ENCODE measurements around the gene SDR39U1. TPM values are rescaled to one million over a fixed set of nuclear protein-coding genes. Genes with fewer than 3 reads are reported as not detected.
"Not testable (repeated sequence)": the region's sequence is repeated elsewhere in the genome, so short reads cannot be mapped to it uniquely, and the experiment has no call there.

Gene SDR39U1, protein sequence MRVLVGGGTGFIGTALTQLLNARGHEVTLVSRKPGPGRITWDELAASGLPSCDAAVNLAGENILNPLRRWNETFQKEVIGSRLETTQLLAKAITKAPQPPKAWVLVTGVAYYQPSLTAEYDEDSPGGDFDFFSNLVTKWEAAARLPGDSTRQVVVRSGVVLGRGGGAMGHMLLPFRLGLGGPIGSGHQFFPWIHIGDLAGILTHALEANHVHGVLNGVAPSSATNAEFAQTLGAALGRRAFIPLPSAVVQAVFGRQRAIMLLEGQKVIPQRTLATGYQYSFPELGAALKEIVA
- total RNA-seq, result 34.6 to 52.9 TPM (median 35.3 TPM) in 3 replicates
- long read RNA-seq, transcript SDR39U1-203 (5 exons, 1,507 nt), result minor isoform, 6 of 48 reads
- long read RNA-seq, transcript SDR39U1-209 (4 exons, 1,203 nt), result major isoform, 9 of 48 reads
- long read RNA-seq, transcript SDR39U1-201 (6 exons, 1,233 nt), result major isoform, 9 of 48 reads
- long read RNA-seq, partial matches to known transcripts, result 8 of 48 reads
- long read RNA-seq, other reads (novel, unspliced or antisense), result 7 of 48 reads

DNA sequence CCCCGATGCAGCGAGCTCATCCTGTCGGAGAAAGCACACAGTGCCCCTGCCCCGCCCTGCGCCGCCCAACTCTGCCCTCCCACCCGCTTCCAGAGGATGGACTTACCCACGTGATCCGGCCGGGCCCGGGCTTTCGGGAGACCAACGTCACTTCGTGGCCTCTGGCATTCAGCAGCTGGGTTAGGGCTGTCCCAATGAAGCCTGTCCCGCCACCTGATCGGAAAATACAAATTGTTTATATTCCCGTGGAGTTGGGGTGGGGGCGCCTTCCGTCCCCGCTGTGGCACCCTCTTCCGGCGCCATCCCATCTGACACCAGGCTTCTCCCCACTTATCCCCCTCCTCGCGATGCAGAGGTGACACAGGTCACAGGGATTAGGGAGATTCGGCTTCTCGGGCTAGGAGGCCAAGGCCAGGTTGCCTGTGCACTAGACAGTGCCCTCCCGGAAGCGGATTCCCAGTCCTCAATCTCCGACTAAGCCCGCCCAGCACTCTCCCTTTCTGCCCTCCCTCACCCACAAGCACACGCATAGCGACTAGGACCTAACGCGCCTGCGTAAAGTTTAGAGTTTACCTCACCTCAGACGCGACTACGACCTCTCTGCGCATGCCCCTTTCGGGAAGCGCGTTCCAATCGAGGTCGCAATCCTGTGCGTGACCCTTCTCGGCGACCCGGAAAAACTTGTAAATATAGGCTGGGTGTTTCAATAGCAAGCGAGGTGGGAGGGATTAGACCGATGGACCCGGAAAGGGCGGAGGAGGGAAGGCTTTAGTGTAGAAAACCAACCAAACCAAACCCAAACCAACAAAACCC is at the start of gene SDR39U1:
SDR39U1 (minus strand) TSS at position 537 of the 813 bp plus-strand sequence; CDS start at position 530, 7 bp downstream.
- Mint-ChIP-seq H3K4me1 (ENCODE audit: low read depth) (peaks cover 29% of the 10 kb centered on the region), H3K36me3 (ENCODE audit: low read depth) (peaks cover 6% of the 10 kb centered on the region), H3K27ac (ENCODE audit: unreplicated experiment) (peak within 1 kb of the TSS; percentile 98), H3K9me3 (ENCODE audit: low read depth) (no peaks in the 10 kb centered on the region), H3K4me3 (ENCODE audit: unreplicated experiment) (peak within 1 kb of the TSS; percentile 88), H3K27me3 (ENCODE audit: low read depth) (no peaks in the 10 kb centered on the region)
- TF ChIP-seq CTCF (IDR thresholded peaks at IDR 0.05), result peak; percentile 39
- peak; percentile 98 for DNase-seq (ENCODE audit: low spot score)

DNA sequence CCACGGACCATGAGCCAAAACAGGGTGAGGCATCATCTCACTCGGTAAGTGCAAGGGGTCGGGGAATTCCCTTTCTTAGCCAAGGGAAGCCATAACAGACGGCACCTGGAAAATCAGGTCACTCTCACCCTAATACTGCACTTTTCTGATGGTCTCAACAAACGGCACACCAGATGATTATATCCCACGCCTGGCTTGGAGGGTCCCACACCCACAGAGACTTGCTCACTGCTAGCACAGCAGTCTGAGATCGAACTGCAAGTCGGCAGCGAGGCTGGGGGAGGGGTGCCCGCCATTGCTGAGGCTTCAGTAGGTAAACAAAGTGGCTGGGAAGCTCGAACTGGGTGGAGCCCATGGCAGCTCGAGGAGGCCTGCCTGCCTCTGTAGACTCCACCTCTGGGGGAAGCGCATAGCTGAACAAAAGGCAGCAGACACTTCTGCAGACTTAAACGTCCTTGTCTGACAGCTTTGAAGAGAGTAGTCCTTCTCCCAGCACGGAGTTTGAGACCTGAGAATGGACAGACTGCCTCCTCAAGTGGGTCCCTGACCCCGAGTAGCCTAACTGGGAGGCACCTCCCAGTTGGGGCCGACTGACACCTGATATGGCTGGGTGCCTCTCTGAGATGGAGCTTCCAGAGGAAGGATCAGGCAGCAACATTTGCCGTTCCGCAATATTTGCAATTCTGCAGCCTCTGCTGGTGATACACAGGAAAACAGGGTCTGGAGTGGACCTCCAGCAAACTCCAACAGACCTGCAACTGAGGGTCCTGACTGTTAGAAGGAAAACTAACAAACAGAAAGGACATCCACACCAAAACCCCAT is 49.2 kb upstream of the SDR39U1 start:
- not testable (repeated sequence) for H3K4me3 Mint-ChIP-seq (ENCODE audit: unreplicated experiment); H3K27ac Mint-ChIP-seq (ENCODE audit: unreplicated experiment); H3K27me3 Mint-ChIP-seq (ENCODE audit: low read depth); DNase-seq (ENCODE audit: low spot score); H3K36me3 Mint-ChIP-seq (ENCODE audit: low read depth); H3K4me1 Mint-ChIP-seq (ENCODE audit: low read depth)
- peaks cover 25% of the 10 kb centered on the region for H3K9me3 Mint-ChIP-seq (ENCODE audit: low read depth)

GRCh38 chr14:24483604-24484252 is 41.2 kb upstream of the SDR39U1 start:
- H3K27ac Mint-ChIP-seq (ENCODE audit: unreplicated experiment), result no peak overlapping the region
- no peaks in the 10 kb centered on the region for H3K27me3 Mint-ChIP-seq (ENCODE audit: low read depth)
- peaks cover 2% of the 10 kb centered on the region for H3K9me3 Mint-ChIP-seq (ENCODE audit: low read depth)
- H3K4me1 Mint-ChIP-seq (ENCODE audit: low read depth), result no peaks in the 10 kb centered on the region
- no peaks in the 10 kb centered on the region for H3K36me3 Mint-ChIP-seq (ENCODE audit: low read depth)
- no peak overlapping the region for H3K4me3 Mint-ChIP-seq (ENCODE audit: unreplicated experiment)
- DNase-seq (ENCODE audit: low spot score), result no peak
- no peak for TF ChIP-seq CTCF (IDR thresholded peaks at IDR 0.05)

DNA sequence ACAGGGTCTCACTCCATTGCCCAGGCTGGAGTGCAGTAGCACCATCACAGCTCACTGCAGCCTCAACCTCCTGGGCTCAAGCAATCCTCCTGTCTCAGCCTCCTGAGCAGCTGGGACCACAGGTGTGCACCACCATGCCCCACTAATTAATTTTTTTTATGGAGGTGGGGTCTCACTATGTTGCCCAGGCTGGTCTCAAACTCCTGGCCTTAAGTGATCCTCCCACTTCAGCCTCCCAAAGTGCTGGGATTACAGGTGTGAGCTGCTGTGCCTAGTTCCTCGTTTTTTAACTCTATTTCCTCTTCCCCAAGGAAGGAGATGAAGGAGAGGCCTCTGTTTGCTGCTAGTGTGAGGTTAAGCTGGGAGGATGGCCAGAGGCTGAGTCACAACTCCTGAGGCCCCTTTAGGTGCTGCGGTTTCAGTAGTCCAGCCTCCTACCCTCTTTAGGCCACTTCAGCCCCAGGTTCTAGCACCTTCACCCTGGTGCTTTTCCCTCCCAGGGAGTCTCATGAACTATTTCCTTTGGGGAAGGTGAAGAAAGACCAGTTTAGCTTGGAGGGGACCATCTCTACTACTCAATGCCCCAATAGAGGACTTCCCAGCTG is 40.2 kb upstream of the SDR39U1 start:
- not testable (repeated sequence) for H3K27ac Mint-ChIP-seq (ENCODE audit: unreplicated experiment); DNase-seq (ENCODE audit: low spot score); H3K4me1 Mint-ChIP-seq (ENCODE audit: low read depth); H3K27me3 Mint-ChIP-seq (ENCODE audit: low read depth); H3K36me3 Mint-ChIP-seq (ENCODE audit: low read depth); H3K4me3 Mint-ChIP-seq (ENCODE audit: unreplicated experiment); H3K9me3 Mint-ChIP-seq (ENCODE audit: low read depth)

DNA sequence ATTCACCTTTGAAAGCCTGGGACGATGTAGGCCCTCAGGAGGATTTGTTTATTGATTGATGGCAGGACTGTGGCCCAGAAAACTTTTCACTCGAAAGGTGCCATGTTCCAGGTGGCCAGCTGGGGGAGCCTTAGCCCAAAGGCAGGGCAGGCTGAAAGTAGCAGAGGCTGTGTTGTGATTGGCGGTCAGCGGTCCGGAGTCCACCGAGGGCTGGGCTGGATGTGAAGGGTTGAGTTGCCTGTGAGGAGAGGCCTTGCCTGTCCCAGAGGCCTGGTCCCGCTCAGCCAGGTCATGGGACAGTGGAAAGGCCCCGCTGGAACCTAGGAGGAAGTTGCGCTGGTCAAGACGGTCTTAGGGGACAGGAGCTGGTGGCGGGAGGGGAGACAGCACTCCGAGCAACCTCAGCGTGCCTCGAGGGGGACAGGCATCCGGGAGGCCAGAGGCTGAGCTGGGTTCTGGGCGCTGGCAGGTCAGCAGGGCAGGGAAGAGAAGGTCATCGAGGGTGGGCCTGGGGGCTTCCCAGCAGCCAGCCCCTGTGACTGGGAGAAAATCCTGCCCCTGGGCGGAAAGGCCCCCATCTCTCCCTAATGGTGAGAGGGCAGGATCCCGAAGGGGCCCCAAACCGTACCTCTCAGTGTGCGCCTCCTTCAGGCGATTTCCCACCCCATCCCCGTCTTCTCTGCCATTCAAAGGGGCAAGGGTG is 39.2 kb upstream of the SDR39U1 start:
- Mint-ChIP-seq H3K4me3 (ENCODE audit: unreplicated experiment) (no peak overlapping the region), H3K27me3 (ENCODE audit: low read depth) (no peaks in the 10 kb centered on the region), H3K9me3 (ENCODE audit: low read depth) (peaks cover 2% of the 10 kb centered on the region), H3K4me1 (ENCODE audit: low read depth) (no peaks in the 10 kb centered on the region), H3K36me3 (ENCODE audit: low read depth) (peaks cover 5% of the 10 kb centered on the region), H3K27ac (ENCODE audit: unreplicated experiment) (no peak overlapping the region)
- no peak for DNase-seq (ENCODE audit: low spot score)
- peak; percentile 69 for TF ChIP-seq CTCF (IDR thresholded peaks at IDR 0.05)

DNA sequence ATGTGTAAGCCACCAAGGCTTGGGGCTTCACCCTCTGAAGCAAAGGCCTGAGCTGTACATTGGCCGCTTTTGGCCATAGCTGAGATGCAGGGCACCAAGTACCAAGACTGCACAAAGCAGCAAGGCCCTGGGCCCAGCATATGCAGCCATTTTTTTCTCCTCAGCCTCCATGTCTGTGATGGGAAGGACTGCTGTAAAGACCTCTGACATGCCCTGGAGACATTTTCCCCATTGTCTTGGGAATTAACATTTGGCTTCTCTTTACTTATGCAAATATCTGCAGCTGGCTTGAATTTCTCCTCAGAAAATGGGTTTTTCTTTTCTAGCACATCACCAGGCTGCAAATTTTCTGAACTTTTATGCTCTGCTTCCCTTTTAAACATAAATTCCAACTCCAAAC is 37.4 kb upstream of the SDR39U1 start:
- H3K4me1 Mint-ChIP-seq (ENCODE audit: low read depth); DNase-seq (ENCODE audit: low spot score); H3K36me3 Mint-ChIP-seq (ENCODE audit: low read depth); H3K27ac Mint-ChIP-seq (ENCODE audit: unreplicated experiment); H3K27me3 Mint-ChIP-seq (ENCODE audit: low read depth); H3K4me3 Mint-ChIP-seq (ENCODE audit: unreplicated experiment); H3K9me3 Mint-ChIP-seq (ENCODE audit: low read depth): not testable (repeated sequence)
